Measurements from ENCODE around the gene RBM24. TPM values are rescaled to one million over a fixed set of nuclear protein-coding genes. Genes with fewer than 3 reads are reported as not detected.
A peak's percentile ranks its signal among the peaks of the same experiment; 100 is the strongest.

Gene RBM24
- total and polyA plus RNA-seq, 2 of the 13 experiments (the other 11 are each of a cell fraction or from before 2014, with no cell fraction given): 1.5 to 14.2 TPM

GRCh38 chr6:17315262-17315661 lies 34.1 kb downstream of the RBM24 start:
- no peaks in the 10 kb centered on the region for H3K79me2 ChIP-seq (ENCODE audit: insufficient read depth, low read length)
- H3K4me3 ChIP-seq (replicated peaks in 1 of 3; ENCODE audit: insufficient read depth in 1 of 3, low read depth in 2 of 3, low read length in 3 of 3): no peak overlapping the region
- no peak overlapping the region for H3K9ac ChIP-seq (ENCODE audit: insufficient read depth, low read depth, low read length)
- H3K9me3 ChIP-seq (ENCODE audit: low read length): no peaks in the 10 kb centered on the region
- no peaks in the 10 kb centered on the region for H4K20me1 ChIP-seq (ENCODE audit: insufficient read depth, low read length)
- peak overlapping the region; percentile 45 for H2AFZ ChIP-seq (ENCODE audit: low read length)
- H3K27me3 ChIP-seq (ENCODE audit: control insufficient read depth in 1 of 2, insufficient read depth in 2 of 2, low read length in 2 of 2): peaks cover 0 to 3% of the 10 kb centered on the region in 2 experiments; a peak in 2 of 5 replicates
- POLR2A ChIA-PET: no interaction called here
- CTCF ChIA-PET (ENCODE audit: low intra/inter-chr PET ratio, low total read pairs): no interaction called here
- BruUV-seq (replicated peaks): no TSS peak
- FAIRE-seq (no peak), DNase-seq (ENCODE audit: low spot score) (peak; percentile 46), ATAC-seq (no peak)
- H3K4me2 ChIP-seq (ENCODE audit: low read depth, low read length): no peak overlapping the region
- H3K36me3 ChIP-seq (replicated peaks in 1 of 2; ENCODE audit: control insufficient read depth in 1 of 2, insufficient read depth in 2 of 2, low read length in 2 of 2): no peaks in the 10 kb centered on the region
- in situ Hi-C loops (cut with HindIII; ENCODE audit: extremely low pct_ligation_motif_present, low pct_unique_long_range_greater_than_20kb) (no loop called here), intact Hi-C loops (cut with micrococcal nuclease; ENCODE audit: unreplicated experiment) (no loop called here)
- H3K4me1 ChIP-seq (ENCODE audit: insufficient read depth, low read length): peaks cover 69% of the 10 kb centered on the region
- H3K27ac ChIP-seq (ENCODE audit: extremely low read length, insufficient read depth, low read length): no peak overlapping the region
- WGBS (ENCODE audit: low lambda C conversion rate): 68% methylated on average over 3 of the region's 3 CpGs
- TF ChIP-seq KLF6 (CRISPR knock-in tag; IDR thresholded peaks at IDR 0.05) (no peak), SOX13 (IDR thresholded peaks at IDR 0.05) (no peak), SOX13 (CRISPR knock-in tag; conservative IDR thresholded peaks at IDR 0.05 in 1 of 2, IDR thresholded peaks at IDR 0.05 in 1 of 2) (peak in 1 of 2 experiments; percentile 84; a peak in 2 of 4 replicates), RFX1 (IDR thresholded peaks at IDR 0.05) (no peak), ZNF530 (CRISPR knock-in tag; IDR thresholded peaks at IDR 0.05; ENCODE audit: low read depth) (no peak), KDM6A (CRISPR knock-in tag; IDR thresholded peaks at IDR 0.05; ENCODE audit: low read depth) (no peak), ONECUT2 (CRISPR knock-in tag; IDR thresholded peaks at IDR 0.05) (no peak), ZBTB7B (CRISPR knock-in tag; IDR thresholded peaks at IDR 0.05) (no peak), ZNF720 (CRISPR knock-in tag; IDR thresholded peaks at IDR 0.05) (no peak), NKX3-1 (CRISPR knock-in tag; IDR thresholded peaks at IDR 0.05) (no peak), TCF7 (IDR thresholded peaks at IDR 0.05; ENCODE audit: low read depth) (0 out of 2 replicates have a peak, but pooled peaks have one; percentile 43), ZSCAN30 (CRISPR knock-in tag; IDR thresholded peaks at IDR 0.05) (0 out of 2 replicates have a peak, but pooled peaks have one; percentile 50), THAP8 (CRISPR knock-in tag; IDR thresholded peaks at IDR 0.05; ENCODE audit: borderline replicate concordance) (no peak), NFE2L2 (IDR thresholded peaks at IDR 0.05; ENCODE audit: low read length) (no peak), GABPA (IDR thresholded peaks at IDR 0.05; ENCODE audit: low read depth, low read length) (no peak), GABPA (CRISPR knock-in tag; IDR thresholded peaks at IDR 0.05; ENCODE audit: low read depth) (no peak)
- TF ChIP-seq, protein P1, sequence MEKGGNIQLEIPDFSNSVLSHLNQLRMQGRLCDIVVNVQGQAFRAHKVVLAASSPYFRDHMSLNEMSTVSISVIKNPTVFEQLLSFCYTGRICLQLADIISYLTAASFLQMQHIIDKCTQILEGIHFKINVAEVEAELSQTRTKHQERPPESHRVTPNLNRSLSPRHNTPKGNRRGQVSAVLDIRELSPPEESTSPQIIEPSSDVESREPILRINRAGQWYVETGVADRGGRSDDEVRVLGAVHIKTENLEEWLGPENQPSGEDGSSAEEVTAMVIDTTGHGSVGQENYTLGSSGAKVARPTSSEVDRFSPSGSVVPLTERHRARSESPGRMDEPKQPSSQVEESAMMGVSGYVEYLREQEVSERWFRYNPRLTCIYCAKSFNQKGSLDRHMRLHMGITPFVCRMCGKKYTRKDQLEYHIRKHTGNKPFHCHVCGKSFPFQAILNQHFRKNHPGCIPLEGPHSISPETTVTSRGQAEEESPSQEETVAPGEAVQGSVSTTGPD (CRISPR knock-in tag; IDR thresholded peaks at IDR 0.05): no peak
- TF ChIP-seq, protein P2, sequence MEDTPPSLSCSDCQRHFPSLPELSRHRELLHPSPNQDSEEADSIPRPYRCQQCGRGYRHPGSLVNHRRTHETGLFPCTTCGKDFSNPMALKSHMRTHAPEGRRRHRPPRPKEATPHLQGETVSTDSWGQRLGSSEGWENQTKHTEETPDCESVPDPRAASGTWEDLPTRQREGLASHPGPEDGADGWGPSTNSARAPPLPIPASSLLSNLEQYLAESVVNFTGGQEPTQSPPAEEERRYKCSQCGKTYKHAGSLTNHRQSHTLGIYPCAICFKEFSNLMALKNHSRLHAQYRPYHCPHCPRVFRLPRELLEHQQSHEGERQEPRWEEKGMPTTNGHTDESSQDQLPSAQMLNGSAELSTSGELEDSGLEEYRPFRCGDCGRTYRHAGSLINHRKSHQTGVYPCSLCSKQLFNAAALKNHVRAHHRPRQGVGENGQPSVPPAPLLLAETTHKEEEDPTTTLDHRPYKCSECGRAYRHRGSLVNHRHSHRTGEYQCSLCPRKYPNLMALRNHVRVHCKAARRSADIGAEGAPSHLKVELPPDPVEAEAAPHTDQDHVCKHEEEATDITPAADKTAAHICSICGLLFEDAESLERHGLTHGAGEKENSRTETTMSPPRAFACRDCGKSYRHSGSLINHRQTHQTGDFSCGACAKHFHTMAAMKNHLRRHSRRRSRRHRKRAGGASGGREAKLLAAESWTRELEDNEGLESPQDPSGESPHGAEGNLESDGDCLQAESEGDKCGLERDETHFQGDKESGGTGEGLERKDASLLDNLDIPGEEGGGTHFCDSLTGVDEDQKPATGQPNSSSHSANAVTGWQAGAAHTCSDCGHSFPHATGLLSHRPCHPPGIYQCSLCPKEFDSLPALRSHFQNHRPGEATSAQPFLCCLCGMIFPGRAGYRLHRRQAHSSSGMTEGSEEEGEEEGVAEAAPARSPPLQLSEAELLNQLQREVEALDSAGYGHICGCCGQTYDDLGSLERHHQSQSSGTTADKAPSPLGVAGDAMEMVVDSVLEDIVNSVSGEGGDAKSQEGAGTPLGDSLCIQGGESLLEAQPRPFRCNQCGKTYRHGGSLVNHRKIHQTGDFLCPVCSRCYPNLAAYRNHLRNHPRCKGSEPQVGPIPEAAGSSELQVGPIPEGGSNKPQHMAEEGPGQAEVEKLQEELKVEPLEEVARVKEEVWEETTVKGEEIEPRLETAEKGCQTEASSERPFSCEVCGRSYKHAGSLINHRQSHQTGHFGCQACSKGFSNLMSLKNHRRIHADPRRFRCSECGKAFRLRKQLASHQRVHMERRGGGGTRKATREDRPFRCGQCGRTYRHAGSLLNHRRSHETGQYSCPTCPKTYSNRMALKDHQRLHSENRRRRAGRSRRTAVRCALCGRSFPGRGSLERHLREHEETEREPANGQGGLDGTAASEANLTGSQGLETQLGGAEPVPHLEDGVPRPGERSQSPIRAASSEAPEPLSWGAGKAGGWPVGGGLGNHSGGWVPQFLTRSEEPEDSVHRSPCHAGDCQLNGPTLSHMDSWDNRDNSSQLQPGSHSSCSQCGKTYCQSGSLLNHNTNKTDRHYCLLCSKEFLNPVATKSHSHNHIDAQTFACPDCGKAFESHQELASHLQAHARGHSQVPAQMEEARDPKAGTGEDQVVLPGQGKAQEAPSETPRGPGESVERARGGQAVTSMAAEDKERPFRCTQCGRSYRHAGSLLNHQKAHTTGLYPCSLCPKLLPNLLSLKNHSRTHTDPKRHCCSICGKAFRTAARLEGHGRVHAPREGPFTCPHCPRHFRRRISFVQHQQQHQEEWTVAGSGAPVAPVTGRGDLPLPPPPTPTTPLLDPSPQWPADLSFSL (CRISPR knock-in tag; IDR thresholded peaks at IDR 0.05): no peak

All from HepG2 (cell line).